HepG2 (cell line): ENCODE results near the gene CPNE2. TPM values are rescaled to one million over a fixed set of nuclear protein-coding genes. Genes with fewer than 3 reads are reported as not detected.

ENCODE experiments used
- ATAC-seq: fragments of 200-7000 bp; cut with Tn5 transposase; 3 replicates; pipeline ENCODE4 v1.9.1; 2020; ENCODE audit warnings: mild to moderate bottlenecking, moderate library complexity
- BruUV-seq: library from RNA; stranded (reverse); fragments of 400-500 nt; replicated peaks from 2 replicates; lab custom pipeline; 2021; lab: Mats Ljungman, UMichigan
- CTCF ChIA-PET: fragments of 300-600 bp; formaldehyde crosslinking; extraction: SDS; loops from one replicate; lab custom pipeline; 2021; ENCODE audit warnings: low total read pairs, inconsistent platforms, low intra/inter-chr PET ratio; lab: Yijun Ruan, JAX
- POLR2A ChIA-PET: fragments of 350-600 bp; sonication (Branson Sonifier 250); formaldehyde crosslinking; loops from one replicate; lab custom pipeline; 2020; ENCODE audit warnings: antibody characterized with exemption, inconsistent platforms; lab: Yijun Ruan, JAX
- DNase-seq: peaks from one replicate; pipeline ENCODE4 v3.0.0-alpha.2; 2015; ENCODE audit warnings: low spot score
- FAIRE-seq: peaks from 3 replicates; lab custom pipeline; 2011; peaks lifted over from hg19 to GRCh38; lab: Jason Lieb, UNC
- H2AFZ ChIP-seq: one replicate; pipeline ENCODE4 v1.6.1; 2011; ENCODE audit warnings: low read length, inconsistent platforms
- H3K27ac ChIP-seq: fragments of 300-600 bp; 3 replicates; pipeline ENCODE4 v1.8.0; 2011; ENCODE audit warnings: mixed run types, mild to moderate bottlenecking, mixed read lengths, low read length, inconsistent platforms; ENCODE audit not compliant: insufficient read depth; ENCODE audit errors: extremely low read length
- H3K27me3 ChIP-seq, 2 experiments: fragments of 200-600 bp in 1 of 2; 2 replicates in 1 of 2; 3 replicates in 1 of 2; pipeline versions ENCODE4 v1.6.0 to v1.8.0; 2011; ENCODE audit warnings: low read length in 2 of 2, mild to moderate bottlenecking in 2 of 2, moderate library complexity in 2 of 2, inconsistent platforms in 1 of 2; ENCODE audit not compliant: insufficient read depth in 2 of 2, control insufficient read depth in 1 of 2
- H3K36me3 ChIP-seq, 2 experiments: fragments of 200-600 bp in 1 of 2; replicated peaks in 1 of 2; 2 replicates in 1 of 2; 3 replicates in 1 of 2; pipeline versions ENCODE4 v1.5.1 to v1.8.0; 2011; ENCODE audit warnings: low read length in 2 of 2, inconsistent platforms in 1 of 2; ENCODE audit not compliant: insufficient read depth in 2 of 2, control insufficient read depth in 1 of 2
- H3K4me1 ChIP-seq: 2 replicates; pipeline ENCODE4 v1.5.1; 2012; ENCODE audit warnings: low read length, inconsistent platforms; ENCODE audit not compliant: insufficient read depth
- H3K4me2 ChIP-seq: 2 replicates; pipeline ENCODE4 v1.6.0; 2011; ENCODE audit warnings: low read depth, low read length, inconsistent platforms
- H3K4me3 ChIP-seq, 3 experiments: fragments of 200-600 bp in 1 of 3; sonication (generic), shearing (Covaris generic) in 1 of 3; replicated peaks in 1 of 3; 2 replicates each; pipeline ENCODE4 v1.5.1; 2011 to 2016; ENCODE audit warnings: low read length in 3 of 3, inconsistent platforms in 2 of 3, low read depth in 2 of 3, mild to moderate bottlenecking in 2 of 3, control low read depth in 1 of 3, mixed read lengths in 1 of 3; ENCODE audit not compliant: insufficient read depth in 1 of 3
- H3K79me2 ChIP-seq: one replicate; pipeline ENCODE4 v1.6.1; 2011; ENCODE audit warnings: low read length, inconsistent platforms; ENCODE audit not compliant: insufficient read depth
- H3K9ac ChIP-seq: 2 replicates; pipeline ENCODE4 v1.6.0; 2011; ENCODE audit warnings: mild to moderate bottlenecking, low read depth, low read length, inconsistent platforms; ENCODE audit not compliant: insufficient read depth
- H3K9me3 ChIP-seq: 2 replicates; pipeline ENCODE4 v1.5.1; 2012; ENCODE audit warnings: mild to moderate bottlenecking, low read length
- H4K20me1 ChIP-seq: 2 replicates; pipeline ENCODE4 v1.6.0; 2011; ENCODE audit warnings: inconsistent platforms, mild to moderate bottlenecking, low read length, moderate library complexity; ENCODE audit not compliant: insufficient read depth
- MBNL3 ChIP-seq: fragments of 250-450 bp; sonication (Bioruptor Pico); conservative IDR thresholded peaks from 2 replicates; pipeline ENCODE4 v1.8.0; 2022; ENCODE audit warnings: mild to moderate bottlenecking, inconsistent platforms
- WGBS: methylation state at CpG from one replicate; pipeline ENCODE4 v1.1.6; 2017; ENCODE audit warnings: low lambda C conversion rate; 5-methylcytosine and 5-hydroxymethylcytosine counted together
- in situ Hi-C: cut with HindIII; loops from 2 replicates; pipeline ENCODE4 v1.10.0; 2017; ENCODE audit warnings: low pct_unique_long_range_greater_than_20kb; ENCODE audit not compliant: extremely low pct_ligation_motif_present
- intact Hi-C: fragments of 100-400 bp; cut with micrococcal nuclease; formaldehyde crosslinking; loops from one replicate; pipeline ENCODE4 v1.10.0; 2022; ENCODE audit not compliant: unreplicated experiment
- polyA plus RNA-seq, 8 experiments: library from polyadenylated mRNA; depleted of rRNA in 3 of 8; stranded (reverse) in 7 of 8; unstranded in 1 of 8; fragments of >200 nt; fragmentation: Illumina TruSeq in 4 of 8; extraction: Trizol in 4 of 8; gene quantifications; 2 replicates each; pipeline versions ENCODE4 v1.2.1 to v1.2.3, GENCODE V29; 2011 to 2016; ENCODE audit warnings: low read depth in 4 of 8, missing spikeins in 1 of 8, mixed read lengths in 1 of 8; ENCODE audit not compliant: insufficient read depth in 1 of 8
- total RNA-seq, 5 experiments: library from RNA; depleted of rRNA; stranded (reverse); fragments of >200 nt; fragmentation: Illumina TruSeq; extraction: Trizol; gene quantifications; 2 replicates each; pipeline ENCODE4 v1.2.3, GENCODE V29; 2016; ENCODE audit warnings: low read depth in 1 of 5
- TF ChIP-seq, protein P1 (sequence below): sonication (generic); formaldehyde crosslinking; IDR thresholded peaks from 2 replicates; pipeline ENCODE4 v1.5.1; 2020; ENCODE audit warnings: mild to moderate bottlenecking, missing genetic modification reagents, moderate library complexity

The CPNE2 gene
- total and polyA plus RNA-seq, 2 of the 13 experiments (the other 11 are each of a cell fraction or from before 2014, with no cell fraction given), result 10.6 to 23.3 TPM

DNA sequence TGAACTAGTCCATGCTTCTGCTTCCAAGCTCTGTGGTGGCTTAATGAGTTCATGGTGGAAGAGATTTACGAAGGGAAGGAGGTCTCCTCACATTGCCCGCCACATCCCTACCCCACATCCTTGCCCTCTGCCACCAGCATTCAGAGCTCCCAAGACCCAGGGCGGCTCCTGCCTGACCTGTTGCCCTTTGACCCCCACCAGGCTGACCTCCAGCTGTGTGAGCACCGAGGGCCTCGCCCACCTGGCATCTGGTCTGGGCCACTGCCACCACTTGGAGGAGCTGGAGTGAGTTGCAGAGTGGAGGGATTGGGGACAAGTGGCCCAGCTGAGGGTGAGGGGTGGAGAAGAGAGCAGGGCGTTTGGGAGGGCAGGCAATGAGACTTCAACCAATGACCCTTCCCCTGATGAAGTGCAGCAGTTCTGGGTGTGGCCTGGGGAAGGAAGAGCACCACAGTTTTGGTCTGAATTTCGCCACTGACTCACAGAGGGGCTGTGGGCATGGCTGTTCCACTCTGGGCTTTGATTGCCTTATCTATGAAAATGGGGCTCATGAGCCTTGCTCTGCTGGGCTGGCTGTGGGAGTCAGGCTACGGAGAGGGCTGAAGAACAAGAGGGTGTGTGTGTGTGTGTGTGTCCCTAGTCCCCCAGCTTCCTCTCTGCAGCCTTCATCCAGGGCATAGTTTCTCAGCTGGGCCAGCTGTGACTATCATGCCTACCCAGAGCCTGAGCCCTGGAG, 22.6 kb upstream of the CPNE2 start:
- in situ Hi-C loops, result no loop called here
- no peak overlapping the region for H3K4me3 ChIP-seq
- no peak overlapping the region for H3K4me2 ChIP-seq
- CTCF ChIA-PET, result no interaction called here
- DNase-seq (no peak), ATAC-seq (peak; percentile 14; the same call in 2 of the 3 replicates), FAIRE-seq (no peak)
- intact Hi-C loops, result no loop called here
- no peak overlapping the region for H3K9ac ChIP-seq
- 34% methylated on average over 8 of the region's 8 CpGs for WGBS
- no peak overlapping the region for H2AFZ ChIP-seq
- no peaks in the 10 kb centered on the region for H4K20me1 ChIP-seq
- H3K79me2 ChIP-seq, result no peaks in the 10 kb centered on the region
- H3K27me3 ChIP-seq, result peaks cover 0 to 34% of the 10 kb centered on the region in 2 experiments; a peak in 4 of 5 replicates
- H3K9me3 ChIP-seq, result no peaks in the 10 kb centered on the region
- BruUV-seq, result no TSS peak
- H3K27ac ChIP-seq, result no peak overlapping the region
- POLR2A ChIA-PET, result no interaction called here
- H3K36me3 ChIP-seq, result no peaks in the 10 kb centered on the region
- TF ChIP-seq, protein P1, sequence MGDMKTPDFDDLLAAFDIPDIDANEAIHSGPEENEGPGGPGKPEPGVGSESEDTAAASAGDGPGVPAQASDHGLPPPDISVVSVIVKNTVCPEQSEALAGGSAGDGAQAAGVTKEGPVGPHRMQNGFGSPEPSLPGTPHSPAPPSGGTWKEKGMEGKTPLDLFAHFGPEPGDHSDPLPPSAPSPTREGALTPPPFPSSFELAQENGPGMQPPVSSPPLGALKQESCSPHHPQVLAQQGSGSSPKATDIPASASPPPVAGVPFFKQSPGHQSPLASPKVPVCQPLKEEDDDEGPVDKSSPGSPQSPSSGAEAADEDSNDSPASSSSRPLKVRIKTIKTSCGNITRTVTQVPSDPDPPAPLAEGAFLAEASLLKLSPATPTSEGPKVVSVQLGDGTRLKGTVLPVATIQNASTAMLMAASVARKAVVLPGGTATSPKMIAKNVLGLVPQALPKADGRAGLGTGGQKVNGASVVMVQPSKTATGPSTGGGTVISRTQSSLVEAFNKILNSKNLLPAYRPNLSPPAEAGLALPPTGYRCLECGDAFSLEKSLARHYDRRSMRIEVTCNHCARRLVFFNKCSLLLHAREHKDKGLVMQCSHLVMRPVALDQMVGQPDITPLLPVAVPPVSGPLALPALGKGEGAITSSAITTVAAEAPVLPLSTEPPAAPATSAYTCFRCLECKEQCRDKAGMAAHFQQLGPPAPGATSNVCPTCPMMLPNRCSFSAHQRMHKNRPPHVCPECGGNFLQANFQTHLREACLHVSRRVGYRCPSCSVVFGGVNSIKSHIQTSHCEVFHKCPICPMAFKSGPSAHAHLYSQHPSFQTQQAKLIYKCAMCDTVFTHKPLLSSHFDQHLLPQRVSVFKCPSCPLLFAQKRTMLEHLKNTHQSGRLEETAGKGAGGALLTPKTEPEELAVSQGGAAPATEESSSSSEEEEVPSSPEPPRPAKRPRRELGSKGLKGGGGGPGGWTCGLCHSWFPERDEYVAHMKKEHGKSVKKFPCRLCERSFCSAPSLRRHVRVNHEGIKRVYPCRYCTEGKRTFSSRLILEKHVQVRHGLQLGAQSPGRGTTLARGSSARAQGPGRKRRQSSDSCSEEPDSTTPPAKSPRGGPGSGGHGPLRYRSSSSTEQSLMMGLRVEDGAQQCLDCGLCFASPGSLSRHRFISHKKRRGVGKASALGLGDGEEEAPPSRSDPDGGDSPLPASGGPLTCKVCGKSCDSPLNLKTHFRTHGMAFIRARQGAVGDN (CRISPR knock-in tag), result peak; percentile 19; the same call in 1 of the 2 replicates
- no peak for TF ChIP-seq MBNL3 (CRISPR knock-in tag)
- H3K4me1 ChIP-seq, result no peaks in the 10 kb centered on the region
